Measurements from ENCODE around the gene ZNF83. TPM values are rescaled to one million over a fixed set of nuclear protein-coding genes. Genes with fewer than 3 reads are reported as not detected.

The ZNF83 gene
- total RNA-seq, 4 donors from 2014 or later, result 2.8 to 8.0 (median 4.0) TPM

DNA sequence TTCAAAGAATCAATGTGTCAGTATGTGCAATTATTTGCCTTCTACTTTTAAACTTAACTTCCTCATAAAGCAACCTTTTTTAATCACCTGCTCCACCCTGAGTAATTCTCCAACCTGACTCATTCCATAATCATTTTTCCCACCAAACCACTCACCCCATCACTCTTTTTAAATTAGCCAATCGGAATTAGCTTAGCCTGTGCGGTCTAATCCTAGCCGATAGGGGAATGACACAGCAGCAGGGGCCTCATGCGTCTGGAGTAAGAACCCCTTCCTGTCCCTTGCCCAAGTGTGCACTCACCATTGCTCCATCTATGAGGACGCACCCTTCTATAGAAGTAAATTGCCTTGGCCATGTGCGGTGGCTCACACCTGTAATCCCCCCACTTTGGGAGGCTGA lies 27.4 kb upstream of the ZNF83 start:
- TF ChIP-seq, protein P1, sequence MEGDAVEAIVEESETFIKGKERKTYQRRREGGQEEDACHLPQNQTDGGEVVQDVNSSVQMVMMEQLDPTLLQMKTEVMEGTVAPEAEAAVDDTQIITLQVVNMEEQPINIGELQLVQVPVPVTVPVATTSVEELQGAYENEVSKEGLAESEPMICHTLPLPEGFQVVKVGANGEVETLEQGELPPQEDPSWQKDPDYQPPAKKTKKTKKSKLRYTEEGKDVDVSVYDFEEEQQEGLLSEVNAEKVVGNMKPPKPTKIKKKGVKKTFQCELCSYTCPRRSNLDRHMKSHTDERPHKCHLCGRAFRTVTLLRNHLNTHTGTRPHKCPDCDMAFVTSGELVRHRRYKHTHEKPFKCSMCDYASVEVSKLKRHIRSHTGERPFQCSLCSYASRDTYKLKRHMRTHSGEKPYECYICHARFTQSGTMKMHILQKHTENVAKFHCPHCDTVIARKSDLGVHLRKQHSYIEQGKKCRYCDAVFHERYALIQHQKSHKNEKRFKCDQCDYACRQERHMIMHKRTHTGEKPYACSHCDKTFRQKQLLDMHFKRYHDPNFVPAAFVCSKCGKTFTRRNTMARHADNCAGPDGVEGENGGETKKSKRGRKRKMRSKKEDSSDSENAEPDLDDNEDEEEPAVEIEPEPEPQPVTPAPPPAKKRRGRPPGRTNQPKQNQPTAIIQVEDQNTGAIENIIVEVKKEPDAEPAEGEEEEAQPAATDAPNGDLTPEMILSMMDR (IDR thresholded peaks at IDR 0.05 in 4 of 5, conservative IDR thresholded peaks at IDR 0.05 in 1 of 5), result no peak
- TF ChIP-seq POLR2A (IDR thresholded peaks at IDR 0.05), result no peak
- H3K27me3 ChIP-seq, result no peaks in the 10 kb centered on the region
- H3K4me1 ChIP-seq, result no peaks in the 10 kb centered on the region
- intact Hi-C loops (cut with DNase I; ENCODE audit: low total_unique reads), result no loop called here
- H3K4me3 ChIP-seq, result no peak overlapping the region
- H3K27ac ChIP-seq, result no peak overlapping the region
- H3K9me3 ChIP-seq, result no peaks in the 10 kb centered on the region
- no peak for ATAC-seq
- DNase-seq, result no peak
- in situ Hi-C loops (cut with MboI; ENCODE audit: low sequenced_read_pairs in 4 of 4), result no loop called here
- no peaks in the 10 kb centered on the region for H3K36me3 ChIP-seq

DNA sequence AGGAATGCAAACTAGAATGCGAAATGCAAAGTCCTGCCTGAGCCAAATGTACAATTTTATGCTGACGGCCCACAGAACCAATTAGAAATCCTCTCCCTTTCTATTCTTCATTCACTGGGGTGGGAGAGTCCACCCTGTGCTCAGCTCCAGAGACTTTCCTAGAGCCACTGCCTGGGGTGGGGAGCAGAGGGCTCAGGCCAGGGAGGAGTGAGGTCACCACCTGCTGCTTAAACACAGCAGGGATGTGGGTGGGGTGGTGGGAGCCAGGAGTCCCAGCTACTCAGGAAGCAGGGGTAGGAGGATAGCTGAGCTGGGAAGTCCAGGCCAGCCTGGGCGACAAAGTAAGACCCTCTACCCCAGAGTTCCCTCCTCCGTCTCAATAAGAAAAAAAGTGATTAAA lies 26.9 kb upstream of the ZNF83 start:
- ATAC-seq (no peak), DNase-seq (no peak)
- intact Hi-C loops (cut with DNase I; ENCODE audit: low total_unique reads) (no loop called here), in situ Hi-C loops (cut with MboI; ENCODE audit: low sequenced_read_pairs in 4 of 4) (no loop called here)
- H3K4me1 ChIP-seq, result no peaks in the 10 kb centered on the region
- no peaks in the 10 kb centered on the region for H3K27me3 ChIP-seq
- H3K4me3 ChIP-seq, result no peak overlapping the region
- no peaks in the 10 kb centered on the region for H3K9me3 ChIP-seq
- H3K27ac ChIP-seq, result no peak overlapping the region
- TF ChIP-seq, protein P1 (IDR thresholded peaks at IDR 0.05 in 4 of 5, conservative IDR thresholded peaks at IDR 0.05 in 1 of 5), result no peak
- no peaks in the 10 kb centered on the region for H3K36me3 ChIP-seq

DNA sequence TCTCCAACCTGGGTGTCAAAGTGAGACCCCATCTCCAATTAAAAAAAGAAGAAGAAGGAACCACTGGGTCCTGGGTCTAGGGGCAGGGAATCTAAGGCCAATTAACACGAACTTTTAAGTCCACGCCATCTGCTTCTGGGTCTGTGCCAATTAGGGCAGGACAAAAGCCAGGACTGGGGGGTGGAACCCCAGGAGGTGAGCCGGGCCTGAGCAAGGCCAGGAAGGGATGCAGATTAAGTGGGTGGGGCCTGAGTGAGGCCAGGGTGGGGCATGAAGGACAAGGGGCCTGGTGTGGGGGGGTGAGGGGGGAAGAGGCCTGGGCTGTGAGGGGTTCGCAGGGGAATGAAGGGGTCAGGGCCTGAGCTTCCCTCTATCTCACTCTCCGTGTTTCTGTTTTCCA lies 26.3 kb upstream of the ZNF83 start:
- Histone ChIP-seq H3K36me3 (no peaks in the 10 kb centered on the region), H3K9me3 (no peaks in the 10 kb centered on the region), H3K4me3 (no peak overlapping the region), H3K27ac (no peak overlapping the region), H3K27me3 (no peaks in the 10 kb centered on the region), H3K4me1 (no peaks in the 10 kb centered on the region)
- ATAC-seq (no peak), DNase-seq (no peak)
- intact Hi-C loops (cut with DNase I; ENCODE audit: low total_unique reads) (no loop called here), in situ Hi-C loops (cut with MboI; ENCODE audit: low sequenced_read_pairs in 4 of 4) (no loop called here)
- TF ChIP-seq, protein P1 (IDR thresholded peaks at IDR 0.05 in 4 of 5, conservative IDR thresholded peaks at IDR 0.05 in 1 of 5), result no peak
- no peak for TF ChIP-seq POLR2A (IDR thresholded peaks at IDR 0.05)

GRCh38 chr19:52662631-52663030 lies 24.5 kb upstream of the ZNF83 start:
- Histone ChIP-seq H3K9me3 (no peaks in the 10 kb centered on the region), H3K27ac (no peak overlapping the region), H3K4me3 (no peak overlapping the region), H3K36me3 (no peaks in the 10 kb centered on the region), H3K27me3 (no peaks in the 10 kb centered on the region), H3K4me1 (no peaks in the 10 kb centered on the region)
- ATAC-seq (no peak), DNase-seq (no peak)
- in situ Hi-C loops (cut with MboI; ENCODE audit: low sequenced_read_pairs in 4 of 4) (no loop called here), intact Hi-C loops (cut with DNase I; ENCODE audit: low total_unique reads) (no loop called here)
- no peak for TF ChIP-seq POLR2A (IDR thresholded peaks at IDR 0.05)
- TF ChIP-seq, protein P1 (IDR thresholded peaks at IDR 0.05 in 4 of 5, conservative IDR thresholded peaks at IDR 0.05 in 1 of 5), result no peak

GRCh38 chr19:52660981-52661380 lies 22.8 kb upstream of the ZNF83 start:
- ATAC-seq (no peak), DNase-seq (no peak)
- Histone ChIP-seq H3K4me3 (no peak overlapping the region), H3K27me3 (no peaks in the 10 kb centered on the region), H3K27ac (no peak overlapping the region), H3K9me3 (no peaks in the 10 kb centered on the region), H3K4me1 (no peaks in the 10 kb centered on the region), H3K36me3 (no peaks in the 10 kb centered on the region)
- intact Hi-C loops (cut with DNase I; ENCODE audit: low total_unique reads), result no loop called here
- no peak for TF ChIP-seq POLR2A (IDR thresholded peaks at IDR 0.05)
- TF ChIP-seq, protein P1 (IDR thresholded peaks at IDR 0.05 in 4 of 5, conservative IDR thresholded peaks at IDR 0.05 in 1 of 5), result no peak
- in situ Hi-C loops (cut with MboI; ENCODE audit: low sequenced_read_pairs in 4 of 4), result no loop called here

Measured in gastrocnemius medialis (tissue), 4 donors.